Sigmoid colon (tissue), 4 donors: ENCODE measurements around the gene PTPN14.

Experiments used
- CTCF ChIP-seq, 4 experiments: fragments of 450-650 bp in 3 of 4; fragments of 200-600 bp in 1 of 4; IDR thresholded peaks; one replicate each; pipeline ENCODE4 v1.5.1; 2016 to 2019; ENCODE audit warnings: antibody characterized with exemption in 4 of 4, mild to moderate bottlenecking in 3 of 4, moderate library complexity in 2 of 4
- POLR2A ChIP-seq, 2 donors: fragments of 450-650 bp; IDR thresholded peaks; one replicate each; pipeline ENCODE4 v1.6.1; 2016; ENCODE audit warnings: antibody characterized with exemption in 2 of 2, mild to moderate bottlenecking in 2 of 2, moderate library complexity in 2 of 2
- POLR2AphosphoS5 ChIP-seq, 4 donors: sonication (generic); formaldehyde crosslinking; IDR thresholded peaks; one replicate each; pipeline ENCODE4 v1.6.1; 2017; ENCODE audit warnings: antibody characterized with exemption in 4 of 4

- TF ChIP-seq POLR2AphosphoS5 (IDR thresholded peaks at IDR 0.05) (peak in 1 of 4 donors; percentile 19), CTCF (IDR thresholded peaks at IDR 0.05) (no peak), POLR2A (IDR thresholded peaks at IDR 0.05) (no peak)
Measured at GRCh38 chr1:214416417-214416816, 135.0 kb downstream of the PTPN14 start.
